HG02610 (cell line): ENCODE data around the gene SLC25A22.

Experiments used
- ATAC-seq: cut with Tn5 transposase; IDR thresholded peaks from one replicate; pipeline ENCODE4 v1.9.1; 2021; ENCODE audit warnings: mild to moderate bottlenecking, moderate library complexity; ENCODE audit not compliant: unreplicated experiment

The SLC25A22 gene

DNA sequence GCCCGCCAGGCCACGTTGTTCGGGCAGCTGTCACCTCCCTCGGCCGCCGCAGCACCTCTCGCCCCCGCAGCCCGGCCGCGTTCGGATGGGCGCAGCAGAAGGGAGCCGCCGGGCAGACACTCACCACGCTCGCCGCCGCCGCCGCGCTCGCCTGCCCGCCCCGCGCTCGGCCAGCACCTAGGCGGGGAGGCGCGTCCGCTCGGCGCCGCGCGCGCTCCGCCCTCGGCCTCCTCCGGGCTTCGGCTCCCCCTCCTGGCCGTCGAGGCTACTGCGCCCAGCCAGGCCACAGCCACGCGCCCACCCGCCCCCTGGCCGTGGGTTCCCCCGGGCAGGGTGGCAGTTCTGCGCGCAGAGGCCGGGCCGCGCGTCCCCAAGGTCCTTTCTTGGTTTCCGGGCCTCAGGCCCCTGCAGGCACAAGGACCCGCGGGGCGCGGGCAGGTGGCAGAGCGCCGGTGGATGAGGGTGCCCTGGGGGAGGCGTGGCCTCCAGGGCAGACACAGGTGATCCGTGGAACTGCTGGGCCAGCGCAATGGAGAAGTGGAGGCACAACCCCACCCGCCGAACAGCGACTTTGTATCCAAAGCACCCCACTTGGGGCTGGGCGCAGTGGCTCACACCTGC lies at the start of gene SLC25A22:
Gene SLC25A22, minus strand, starts transcription at position 189 of the 621 bp plus-strand sequence. CDS start 3,275 bp downstream, outside the sequence.
- ATAC-seq: peak; percentile 61

- ATAC-seq: no peak
Measured at GRCh38 chr11:847876-848275, 49.8 kb upstream of the SLC25A22 start.

DNA sequence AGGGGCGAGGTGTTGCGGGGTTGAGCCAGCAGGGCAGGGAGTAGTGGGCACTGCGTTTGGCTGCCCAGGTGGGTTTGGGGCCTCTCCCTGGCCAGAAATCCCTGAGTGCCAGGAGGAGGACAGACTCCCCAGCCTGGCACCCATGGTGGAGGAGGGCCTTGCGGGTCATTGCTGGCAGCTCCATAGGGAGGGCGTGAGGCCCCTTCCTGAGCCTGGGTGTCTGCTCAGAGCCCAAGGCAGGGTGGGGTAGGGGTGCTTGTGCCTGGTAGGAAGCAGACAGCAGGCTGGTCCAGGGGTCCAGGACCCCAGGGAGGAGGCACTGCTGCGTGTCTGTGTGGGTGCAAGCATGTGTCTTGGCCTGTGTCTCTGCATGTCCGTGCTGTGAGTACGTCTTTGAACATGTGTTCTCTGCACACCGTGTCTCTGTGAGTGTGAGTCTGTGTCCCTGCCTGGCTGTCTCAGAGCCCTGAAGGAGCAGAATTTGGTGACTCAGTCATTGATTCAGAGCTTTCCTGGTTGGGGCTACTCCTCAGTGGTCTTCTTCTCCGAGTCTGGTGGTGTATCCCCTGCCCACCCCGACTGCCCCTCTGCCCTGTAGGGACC lies 48.5 kb upstream of the SLC25A22 start:
- ATAC-seq: no peak

GRCh38 chr11:845872-846495 lies 47.9 kb upstream of the SLC25A22 start:
- no peak for ATAC-seq

DNA sequence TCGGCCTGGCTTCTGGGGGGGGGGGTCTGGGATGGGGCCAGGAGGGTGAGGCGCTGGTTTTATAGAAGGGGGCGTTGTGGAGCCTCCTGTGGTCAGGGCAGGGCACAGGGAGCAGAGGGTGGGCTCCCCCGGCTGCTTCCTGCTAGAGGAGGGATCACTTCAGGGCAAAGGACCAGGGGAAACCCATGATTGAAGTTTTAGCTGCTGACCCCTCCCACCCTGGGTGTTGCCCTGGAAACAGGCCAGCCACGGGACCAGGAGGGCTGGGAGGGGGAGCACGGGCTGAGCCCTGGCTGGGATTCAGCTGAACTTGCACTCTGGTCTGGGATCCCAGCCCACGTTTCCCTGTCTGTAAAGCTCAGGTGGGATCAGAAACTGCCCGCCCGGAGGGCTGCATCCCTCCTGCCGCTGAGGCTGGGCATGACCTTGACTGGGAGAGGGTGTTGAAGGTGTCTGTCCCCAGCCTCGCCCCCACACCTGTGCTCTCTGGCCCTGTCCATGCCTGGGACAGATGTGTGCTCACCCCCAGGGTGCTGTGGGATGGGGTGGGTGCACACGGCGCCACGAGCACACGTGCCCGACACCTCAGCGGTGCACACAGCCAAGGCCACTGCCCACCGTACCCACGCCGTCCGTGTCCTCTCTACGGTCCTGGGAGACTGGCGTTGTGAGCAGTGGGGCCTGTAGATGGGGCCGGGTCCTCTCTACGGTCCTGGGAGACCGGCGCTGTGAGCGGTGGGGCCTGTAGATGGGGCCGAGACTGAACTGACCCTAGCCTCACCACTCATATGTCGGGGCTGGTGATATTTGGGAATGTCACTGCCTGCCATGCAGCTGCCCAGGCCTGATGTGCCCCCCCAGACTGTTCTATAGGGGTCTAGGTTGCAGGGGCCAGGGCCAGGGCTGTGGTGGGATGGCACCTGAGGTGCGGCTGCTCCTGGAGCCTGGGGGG lies 46.9 kb upstream of the SLC25A22 start:
- ATAC-seq: no peak

DNA sequence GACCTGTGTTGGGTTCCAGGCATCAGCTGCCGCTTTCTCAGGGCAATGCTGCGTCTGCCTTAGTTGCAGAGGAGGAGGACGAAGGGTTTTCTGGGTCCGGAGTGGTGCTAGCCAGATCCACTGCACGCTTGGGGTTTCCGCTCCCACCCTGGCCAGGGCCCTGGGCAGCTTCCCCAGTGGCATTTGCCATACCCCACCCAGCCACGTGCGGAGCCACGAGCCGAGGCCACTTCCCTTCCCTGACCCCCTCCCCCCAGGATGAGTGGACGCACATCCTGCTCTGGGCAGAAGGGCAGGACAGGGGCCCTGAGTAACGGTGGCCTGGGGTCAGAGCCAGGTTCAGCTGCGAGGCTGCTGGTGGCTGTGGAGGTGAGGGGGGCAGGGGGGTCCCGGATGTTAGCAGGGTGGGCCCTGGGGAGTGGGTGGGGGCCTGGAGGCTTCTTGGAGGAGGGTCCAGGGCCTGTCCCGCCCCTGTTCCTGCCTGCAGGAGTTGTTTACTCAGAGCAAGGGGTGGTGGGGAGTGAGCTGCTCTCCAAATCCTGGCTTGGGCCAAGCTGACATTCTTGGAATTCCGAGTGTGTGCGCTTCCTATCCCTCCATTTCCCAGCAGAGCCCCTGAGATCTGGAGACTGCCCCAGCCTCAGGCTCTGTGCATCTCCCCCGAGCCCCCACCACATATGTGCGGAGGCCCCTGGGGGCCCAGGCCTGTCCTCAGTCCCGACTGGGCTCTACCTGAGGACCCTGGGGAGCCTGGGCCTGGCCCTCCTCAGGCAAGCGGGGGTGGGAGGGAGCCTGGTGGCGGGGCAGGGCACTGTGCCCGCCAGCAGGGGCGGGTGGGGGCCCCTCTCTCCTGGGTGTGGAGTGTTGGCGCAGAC lies 46.0 kb upstream of the SLC25A22 start:
- ATAC-seq: no peak

DNA sequence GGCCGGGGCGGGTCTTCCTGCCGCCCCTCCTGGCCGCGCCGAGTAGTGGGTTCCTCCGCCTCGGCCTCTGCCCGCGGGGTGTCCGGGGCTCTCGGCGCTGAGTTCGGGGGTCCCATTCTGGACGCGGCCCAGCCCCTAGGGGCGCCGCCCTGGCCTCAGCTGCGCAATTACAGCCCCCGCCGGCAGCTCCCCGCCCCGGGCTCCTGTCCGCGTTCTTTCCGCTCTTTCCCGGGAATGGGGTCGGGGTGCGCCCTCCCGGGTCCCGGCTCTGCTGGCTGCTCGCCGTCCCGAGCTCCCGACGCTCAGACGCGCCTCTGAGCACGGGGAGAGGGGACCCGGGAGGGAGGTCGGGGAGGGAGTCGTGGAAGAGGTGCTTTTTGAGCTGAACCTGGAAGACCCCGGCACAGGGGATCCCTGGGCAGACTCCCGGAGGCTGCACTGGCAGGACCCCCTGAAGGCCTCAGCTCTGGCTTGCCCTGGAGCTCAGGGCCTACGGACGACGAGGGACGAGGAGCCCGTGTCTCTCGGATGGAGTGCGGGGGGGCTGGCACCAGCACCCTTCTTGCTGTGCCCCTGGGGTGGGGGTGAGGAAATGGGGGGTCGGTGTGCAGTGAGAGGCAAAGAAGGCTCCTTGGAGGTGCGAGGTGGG lies 45.1 kb upstream of the SLC25A22 start:
- no peak for ATAC-seq

DNA sequence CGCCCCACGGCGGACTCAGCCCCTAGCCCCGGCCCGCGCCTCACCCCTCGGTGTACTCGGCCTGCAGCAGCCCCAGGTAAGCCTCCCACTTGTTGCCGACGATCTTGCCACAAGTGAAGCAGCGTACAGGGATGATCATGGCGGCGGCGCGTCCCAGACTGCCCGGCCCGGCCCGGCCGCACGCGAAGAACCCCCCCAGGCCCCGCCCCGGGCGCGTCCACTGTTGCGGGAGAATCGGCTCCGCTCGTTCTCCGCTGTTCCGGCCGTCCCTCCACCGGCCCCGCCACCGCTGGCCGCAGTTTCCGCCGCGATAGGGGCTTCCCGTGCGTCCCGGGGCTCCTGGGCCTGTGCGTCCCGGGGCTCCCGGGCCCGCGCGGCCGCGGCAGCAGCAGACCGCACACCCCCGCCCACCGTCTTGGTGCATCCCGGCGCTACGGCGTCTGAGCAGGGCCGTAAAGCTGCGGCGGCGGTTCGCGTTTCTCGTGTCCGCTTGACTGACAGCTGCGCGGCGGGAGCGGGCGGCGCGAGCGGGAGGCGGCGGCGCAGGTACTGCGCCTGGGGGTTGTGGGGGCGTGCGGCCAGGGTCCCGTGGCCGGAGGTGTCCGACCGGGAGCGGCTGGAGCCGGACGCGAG lies 44.4 kb upstream of the SLC25A22 start, which contains the start of the genes POLR2L and TSPAN4:
Gene POLR2L, minus strand, starts transcription at position 160 of the 633 bp plus-strand sequence. Its CDS starts 21 bp downstream, at position 139.
Gene TSPAN4, plus strand, starts transcription at position 483 of the 633 bp plus-strand sequence. CDS start 7,453 bp downstream, outside the sequence.
- ATAC-seq: peak; percentile 58

GRCh38 chr11:841981-842369 lies 43.9 kb upstream of the SLC25A22 start:
- ATAC-seq: peak; percentile 24

DNA sequence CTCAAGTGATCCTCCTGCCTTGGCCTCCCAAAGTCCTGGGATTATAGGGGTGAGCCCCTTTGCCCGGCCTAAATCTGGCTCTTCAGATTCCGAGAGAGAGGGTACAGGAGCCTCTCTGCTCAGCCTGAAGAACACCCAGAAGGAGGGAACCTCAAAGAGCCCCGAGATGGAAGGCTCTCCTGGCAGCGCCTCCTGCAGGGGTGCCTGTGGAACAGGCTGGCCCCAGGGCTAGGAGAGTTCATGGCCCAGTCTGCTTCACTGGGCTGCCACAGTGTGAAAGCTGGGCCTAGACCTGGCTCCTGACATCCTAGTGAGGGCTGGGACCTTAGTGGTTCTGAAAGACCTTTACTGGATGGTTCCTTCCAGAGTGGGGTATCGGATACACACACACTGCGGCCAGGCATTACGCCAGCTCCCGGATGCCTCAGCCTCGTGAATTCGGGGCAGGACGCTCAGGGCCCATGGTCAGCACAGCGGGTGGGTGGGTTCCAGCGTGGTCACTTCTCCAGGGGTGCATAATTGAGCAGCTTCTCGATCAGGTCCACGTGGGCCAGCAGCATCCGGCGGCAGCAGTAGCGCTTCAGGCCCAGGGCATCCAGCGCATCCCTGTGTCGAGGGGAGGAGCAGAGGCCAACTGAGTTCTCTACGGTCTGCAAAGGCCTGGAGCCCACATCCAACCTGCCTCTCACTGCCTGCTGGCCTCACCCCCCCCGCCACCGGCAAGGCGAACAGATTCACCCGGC lies 42.0 kb upstream of the SLC25A22 start:
- no peak for ATAC-seq

DNA sequence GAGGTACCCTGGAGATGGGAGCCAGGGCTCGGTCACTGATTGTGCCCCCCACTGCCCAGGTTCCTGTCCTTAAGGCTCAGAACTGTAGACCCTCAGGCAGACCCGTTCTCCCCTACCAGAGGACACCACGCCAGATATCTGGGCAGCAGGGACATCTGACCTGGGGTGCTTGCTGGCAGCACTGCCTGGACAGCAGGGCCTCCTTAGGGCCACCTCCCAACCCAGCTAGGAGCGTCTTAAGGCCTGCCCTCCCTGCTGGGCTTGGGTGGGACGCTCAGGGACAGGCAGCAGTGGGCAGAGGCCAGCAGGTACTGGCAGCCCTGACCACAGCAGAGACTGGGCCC lies 41.2 kb upstream of the SLC25A22 start:
- ATAC-seq: no peak

DNA sequence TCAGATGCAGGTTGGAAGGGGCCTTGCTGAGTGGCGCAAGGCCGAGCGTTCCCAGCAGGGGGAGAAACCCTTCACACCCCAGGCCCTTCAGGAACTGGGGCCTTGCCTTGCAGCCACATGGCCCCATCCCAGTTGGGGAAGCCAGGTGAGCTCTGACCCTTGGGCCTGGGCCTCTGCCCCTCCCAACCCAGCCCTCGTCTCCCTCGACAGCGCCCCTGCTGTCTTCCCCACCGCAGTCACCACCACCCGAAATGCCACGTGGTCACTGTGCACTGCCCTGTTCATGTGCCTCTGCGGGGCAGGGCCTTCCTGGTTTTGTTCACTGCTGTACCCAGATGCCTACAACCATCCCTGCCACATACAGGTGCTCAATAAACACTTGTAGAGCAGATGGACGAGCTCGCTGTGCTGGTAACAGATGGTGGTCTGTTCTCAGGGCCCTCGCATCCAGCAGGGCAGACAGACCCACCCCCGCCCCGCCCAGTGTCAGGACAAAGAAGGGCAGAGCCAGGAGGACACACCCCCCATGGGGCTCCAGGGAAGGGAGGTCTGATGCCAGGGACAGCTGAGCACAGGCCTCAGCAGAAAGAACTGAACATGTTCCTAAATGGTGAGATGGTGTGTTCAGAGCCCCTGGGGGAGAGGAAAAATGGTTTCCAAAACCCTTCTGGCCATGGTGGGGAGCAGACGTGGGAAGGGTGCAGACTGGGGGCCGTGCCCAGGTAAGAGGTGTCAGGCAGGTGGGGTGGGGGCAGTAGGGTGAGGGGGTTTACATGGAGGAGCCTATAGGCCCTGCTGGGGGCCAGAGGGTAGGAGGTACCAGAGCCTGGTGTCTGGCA lies 40.6 kb upstream of the SLC25A22 start:
- ATAC-seq: no peak

GRCh38 chr11:837990-838307 lies 39.9 kb upstream of the SLC25A22 start:
- ATAC-seq: no peak

GRCh38 chr11:837189-837989 lies 39.3 kb upstream of the SLC25A22 start:
- ATAC-seq: no peak

DNA sequence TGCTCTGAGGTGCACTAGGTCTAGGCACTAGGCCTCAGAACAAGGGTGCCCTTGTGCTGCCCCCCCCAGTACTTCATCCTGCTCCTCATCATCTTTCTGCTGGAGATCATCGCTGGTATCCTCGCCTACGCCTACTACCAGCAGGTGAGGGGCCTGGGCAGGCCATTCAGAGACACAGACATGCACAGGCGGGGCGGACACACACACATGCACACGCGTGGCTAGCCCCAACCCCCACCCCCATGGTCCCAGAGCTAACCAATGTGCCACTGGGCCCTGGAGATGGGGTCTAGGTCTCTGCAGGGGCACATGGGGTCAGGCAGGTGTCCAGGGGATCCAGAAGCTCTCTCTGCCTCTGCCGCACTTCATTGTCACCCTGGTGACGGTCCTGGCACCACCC lies 38.6 kb upstream of the SLC25A22 start:
- ATAC-seq: no peak

DNA sequence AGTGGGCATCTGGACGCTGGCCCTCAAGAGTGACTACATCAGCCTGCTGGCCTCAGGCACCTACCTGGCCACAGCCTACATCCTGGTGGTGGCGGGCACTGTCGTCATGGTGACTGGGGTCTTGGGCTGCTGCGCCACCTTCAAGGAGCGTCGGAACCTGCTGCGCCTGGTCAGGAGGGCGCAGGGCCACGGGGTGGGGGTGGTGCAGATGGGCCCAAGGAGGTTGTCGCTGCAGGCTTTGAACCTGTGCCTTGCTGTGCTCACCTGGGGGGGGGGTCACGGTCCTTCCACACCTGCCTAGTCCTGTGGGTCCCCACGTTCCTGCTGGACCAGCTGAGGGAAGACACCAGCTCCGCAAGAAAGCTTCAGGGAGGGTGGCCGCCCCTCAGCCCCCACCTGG lies 38.2 kb upstream of the SLC25A22 start:
- ATAC-seq: no peak
